ENCODE data around the gene KIF26B.

Gene KIF26B

GRCh38 chr1:245132771-245133170 lies 22.0 kb upstream of the KIF26B start:
- no peak for DNase-seq (ENCODE audit: low read depth)
- no peak for TF ChIP-seq CTCF (conservative IDR thresholded peaks at IDR 0.05; ENCODE audit: low read length)
- H3K4me3 ChIP-seq (ENCODE audit: low read length), result no peak overlapping the region

- H3K4me3 ChIP-seq (ENCODE audit: low read length), result no peak overlapping the region
- no peak for TF ChIP-seq CTCF (conservative IDR thresholded peaks at IDR 0.05; ENCODE audit: low read length)
- no peak for DNase-seq (ENCODE audit: low read depth)
Observed at GRCh38 chr1:245133995-245134715, 20.6 kb upstream of the KIF26B start.

- no peak for DNase-seq (ENCODE audit: low read depth)
- TF ChIP-seq CTCF (conservative IDR thresholded peaks at IDR 0.05; ENCODE audit: low read length), result no peak
- no peak overlapping the region for H3K4me3 ChIP-seq (ENCODE audit: low read length)
Observed at GRCh38 chr1:245142171-245142798, 12.5 kb upstream of the KIF26B start.

GRCh38 chr1:245142976-245143375 lies 11.8 kb upstream of the KIF26B start:
- no peak for TF ChIP-seq CTCF (conservative IDR thresholded peaks at IDR 0.05; ENCODE audit: low read length)
- no peak overlapping the region for H3K4me3 ChIP-seq (ENCODE audit: low read length)
- DNase-seq (ENCODE audit: low read depth), result no peak

- DNase-seq (ENCODE audit: low read depth), result no peak
- no peak overlapping the region for H3K4me3 ChIP-seq (ENCODE audit: low read length)
- no peak for TF ChIP-seq CTCF (conservative IDR thresholded peaks at IDR 0.05; ENCODE audit: low read length)
Observed at GRCh38 chr1:245143849-245144248, 10.9 kb upstream of the KIF26B start.

GRCh38 chr1:245148069-245148468 lies 6.7 kb upstream of the KIF26B start:
- DNase-seq (ENCODE audit: low read depth), result no peak
- TF ChIP-seq CTCF (conservative IDR thresholded peaks at IDR 0.05; ENCODE audit: low read length), result no peak
- H3K4me3 ChIP-seq (ENCODE audit: low read length), result no peak overlapping the region

GRCh38 chr1:245148861-245149260 lies 5.9 kb upstream of the KIF26B start:
- no peak for DNase-seq (ENCODE audit: low read depth)
- H3K4me3 ChIP-seq (ENCODE audit: low read length), result no peak overlapping the region
- no peak for TF ChIP-seq CTCF (conservative IDR thresholded peaks at IDR 0.05; ENCODE audit: low read length)

Data from AG10803 (cell line).